HL-60/S4 treated with phorbol 12-myristate 13-acetate at 8.2 ng/mL for 4 days and 3 days (cell line): ENCODE results near the gene AGPAT1.
"Not testable (repeated sequence)": the region's sequence is repeated elsewhere in the genome, so short reads cannot be mapped to it uniquely, and the experiment has no call there.

ENCODE experiments used
- in situ Hi-C: fragments of 300-500 bp; cut with MboI; formaldehyde crosslinking; loops from 2 replicates; pipeline ENCODE4 v1.15.0; 2022; ENCODE audit warnings: low sequenced_read_pairs

Gene AGPAT1

GRCh38 chr6:32175711-32176475 lies at the start of gene AGPAT1:
Gene AGPAT1, minus strand, starts transcription at chr6:32176084. Its CDS starts 4,588 bp downstream, at chr6:32171496.
- in situ Hi-C loops = no loop called here

- in situ Hi-C loops = no loop called here
Observed at GRCh38 chr6:32224696-32225095, 48.8 kb upstream of the AGPAT1 start.

GRCh38 chr6:32223258-32224235 lies 47.7 kb upstream of the AGPAT1 start, which contains the start of gene NOTCH4:
Gene NOTCH4, minus strand, starts transcription at chr6:32224067. Its CDS starts 139 bp downstream, at chr6:32223928.
- in situ Hi-C loops = no loop called here

GRCh38 chr6:32222333-32223230 lies 46.7 kb upstream of the AGPAT1 start:
- in situ Hi-C loops = no loop called here

GRCh38 chr6:32220021-32220420 lies 44.1 kb upstream of the AGPAT1 start:
- in situ Hi-C loops = no loop called here

GRCh38 chr6:32218167-32218566 lies 42.3 kb upstream of the AGPAT1 start:
- in situ Hi-C loops = no loop called here

GRCh38 chr6:32216998-32217397 lies 41.1 kb upstream of the AGPAT1 start:
- in situ Hi-C loops = no loop called here

- in situ Hi-C loops = no loop called here
Observed at GRCh38 chr6:32216285-32216684, 40.4 kb upstream of the AGPAT1 start.

GRCh38 chr6:32215617-32216016 lies 39.7 kb upstream of the AGPAT1 start:
- in situ Hi-C loops = no loop called here

GRCh38 chr6:32214126-32214525 lies 38.2 kb upstream of the AGPAT1 start:
- in situ Hi-C loops = no loop called here

GRCh38 chr6:32213649-32214048 lies 37.8 kb upstream of the AGPAT1 start:
- in situ Hi-C loops = no loop called here

GRCh38 chr6:32212076-32212760 lies 36.3 kb upstream of the AGPAT1 start:
- in situ Hi-C loops = no loop called here

GRCh38 chr6:32211432-32211831 lies 35.5 kb upstream of the AGPAT1 start:
- in situ Hi-C loops = not testable (repeated sequence)

GRCh38 chr6:32210191-32210601 lies 34.3 kb upstream of the AGPAT1 start:
- in situ Hi-C loops = no loop called here

- in situ Hi-C loops = no loop called here
Observed at GRCh38 chr6:32208996-32209395, 33.1 kb upstream of the AGPAT1 start.

- in situ Hi-C loops = no loop called here
Observed at GRCh38 chr6:32204268-32204715, 28.4 kb upstream of the AGPAT1 start.

- in situ Hi-C loops = no loop called here
Observed at GRCh38 chr6:32203426-32204267, 27.8 kb upstream of the AGPAT1 start.

GRCh38 chr6:32202186-32202585 lies 26.3 kb upstream of the AGPAT1 start:
- in situ Hi-C loops = no loop called here
